HG02763 (cell line): ENCODE data around the gene BSPH1.
"Not testable (repeated sequence)": the region's sequence is repeated elsewhere in the genome, so short reads cannot be mapped to it uniquely, and the experiment has no call there.

Source experiments
- ATAC-seq: cut with Tn5 transposase; IDR thresholded peaks from one replicate; pipeline ENCODE4 v1.9.1; 2021; ENCODE audit warnings: mild to moderate bottlenecking, moderate library complexity; ENCODE audit not compliant: unreplicated experiment

BSPH1 gene

DNA sequence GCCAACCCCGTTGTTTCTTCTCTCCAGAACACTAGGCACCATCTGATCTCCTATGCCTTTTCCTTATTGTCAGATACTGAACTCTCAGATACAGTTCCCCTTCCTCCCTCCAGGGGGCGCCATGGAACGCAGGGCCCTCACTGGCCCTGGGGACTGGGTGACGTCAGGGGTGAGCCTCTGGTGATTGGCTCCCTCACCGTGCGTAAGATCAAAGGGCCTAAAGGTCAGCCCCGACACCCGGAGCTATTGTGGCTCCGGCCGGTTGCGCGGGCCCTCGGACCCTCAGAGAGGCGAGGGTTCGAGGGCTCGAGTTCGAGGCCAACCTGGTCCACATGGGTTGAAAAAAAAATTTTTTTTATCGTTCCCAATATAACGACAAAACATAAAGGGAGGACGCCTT is 63.4 kb downstream of the BSPH1 start:
- not testable (repeated sequence) for ATAC-seq

DNA sequence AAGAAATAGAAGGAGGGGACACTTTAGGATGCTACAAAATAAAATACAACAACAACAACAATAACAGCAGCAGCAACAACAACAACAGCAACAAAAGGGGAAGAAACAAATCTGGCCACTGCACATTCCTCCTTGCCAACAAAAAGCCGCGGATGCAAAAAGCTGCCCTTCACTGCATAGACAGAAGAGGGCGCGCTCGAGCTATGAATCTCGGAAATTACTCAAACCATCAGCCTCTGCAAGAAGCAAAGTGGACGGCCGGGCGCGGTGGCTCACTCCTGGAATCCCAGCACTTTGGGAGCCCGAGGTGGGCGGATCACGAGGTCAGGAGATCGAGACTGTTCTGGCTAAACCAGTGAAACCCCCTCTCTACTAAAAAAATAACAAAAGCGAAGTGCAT is 71.9 kb downstream of the BSPH1 start:
- ATAC-seq, result not testable (repeated sequence)
